ENCODE results near the gene PRL.

Gene PRL

DNA sequence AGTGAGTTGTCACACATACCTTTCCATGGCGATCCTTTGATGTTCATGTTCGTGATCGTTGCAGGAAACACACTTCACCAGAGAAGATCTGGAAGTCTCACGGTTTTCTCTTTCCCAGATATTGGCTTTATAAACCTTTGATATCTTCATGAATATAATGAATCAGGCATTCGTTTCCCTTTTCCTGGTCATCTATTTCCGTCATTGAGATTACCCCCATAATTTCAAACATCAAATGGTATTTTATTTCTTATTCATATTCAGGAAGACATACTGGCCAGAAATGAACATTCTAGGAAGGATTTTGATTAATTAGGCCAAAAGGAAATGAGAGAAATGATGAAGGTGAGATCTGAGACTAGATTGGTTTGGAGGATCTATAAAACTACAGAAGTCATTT is at the start of gene PRL:
Gene PRL (minus strand): TSS at position 101 of the 400 bp plus-strand sequence. CDS start 54 bp downstream, at position 47.
- DNase-seq: no peak

GRCh38 chr6:22343864-22344263 is 47.0 kb upstream of the PRL start:
- no peak for DNase-seq

DNA sequence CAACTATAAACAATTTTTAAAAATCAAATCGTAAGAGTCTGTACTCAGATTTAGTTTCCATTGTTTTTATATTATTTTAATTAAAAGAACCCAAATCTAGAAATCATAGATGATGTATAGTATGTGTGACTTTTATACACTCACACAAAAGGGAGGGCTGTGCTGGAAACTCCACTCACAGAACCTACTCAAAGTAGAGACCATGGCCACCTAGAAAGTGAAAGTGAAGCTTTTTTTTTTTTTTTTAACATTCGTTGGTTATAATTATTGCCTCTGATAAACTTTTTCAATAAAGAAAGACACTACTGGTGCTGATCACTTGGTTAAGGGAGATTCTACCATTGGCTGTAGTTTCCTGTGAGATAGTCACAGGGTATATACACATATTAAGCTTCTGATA is 37.9 kb upstream of the PRL start:
- DNase-seq: no peak

- DNase-seq: no peak
These were observed 37.0 kb upstream of the PRL start for GRCh38 chr6:22333802-22334201.

GRCh38 chr6:22332711-22333110 is 35.9 kb upstream of the PRL start:
- no peak for DNase-seq

- DNase-seq: no peak
These were observed 35.4 kb upstream of the PRL start for GRCh38 chr6:22332216-22332615.

GRCh38 chr6:22330941-22331340 is 34.1 kb upstream of the PRL start:
- DNase-seq: no peak

GRCh38 chr6:22328474-22328873 is 31.6 kb upstream of the PRL start:
- no peak for DNase-seq

GRCh38 chr6:22327881-22328280 is 31.0 kb upstream of the PRL start:
- no peak for DNase-seq

GRCh38 chr6:22326500-22326899 is 29.7 kb upstream of the PRL start:
- DNase-seq: no peak

DNA sequence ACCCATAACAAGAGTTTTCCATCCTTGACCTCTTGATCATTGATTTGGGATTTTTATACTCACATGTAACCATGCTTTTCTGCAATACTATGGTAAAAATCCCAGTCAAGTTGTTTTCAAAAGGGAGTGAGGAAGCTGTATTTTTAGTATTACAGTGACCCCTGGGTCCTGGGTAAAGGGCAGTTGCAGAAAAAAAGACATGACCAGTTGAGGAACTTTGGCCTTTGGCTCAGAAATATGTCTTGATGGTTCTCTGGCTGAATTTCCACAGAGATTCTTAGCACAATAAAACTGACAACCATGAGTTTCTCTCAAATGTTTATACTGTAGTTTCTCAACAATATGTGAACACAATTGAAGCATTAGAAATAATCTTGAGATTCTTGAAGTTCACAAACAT is 28.6 kb upstream of the PRL start:
- no peak for DNase-seq

DNA sequence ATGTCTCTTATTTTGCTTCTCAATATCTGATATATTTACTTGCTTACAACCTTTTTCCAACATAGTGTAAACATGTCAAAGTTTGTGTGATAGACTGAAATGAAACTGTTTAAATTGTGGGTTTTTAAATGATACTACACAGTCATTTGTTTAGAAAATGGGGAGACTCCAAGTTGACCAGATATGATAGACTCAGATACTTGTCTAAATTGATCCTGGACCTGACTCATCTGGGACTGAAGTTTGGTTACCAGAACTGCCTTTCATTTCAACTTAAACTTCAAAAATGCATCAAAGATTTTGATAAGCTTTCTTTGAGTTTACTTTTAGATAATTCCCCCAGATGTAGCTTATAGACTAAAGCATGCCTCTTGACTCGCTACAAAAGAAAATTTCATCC is 27.0 kb upstream of the PRL start:
- no peak for DNase-seq

DNA sequence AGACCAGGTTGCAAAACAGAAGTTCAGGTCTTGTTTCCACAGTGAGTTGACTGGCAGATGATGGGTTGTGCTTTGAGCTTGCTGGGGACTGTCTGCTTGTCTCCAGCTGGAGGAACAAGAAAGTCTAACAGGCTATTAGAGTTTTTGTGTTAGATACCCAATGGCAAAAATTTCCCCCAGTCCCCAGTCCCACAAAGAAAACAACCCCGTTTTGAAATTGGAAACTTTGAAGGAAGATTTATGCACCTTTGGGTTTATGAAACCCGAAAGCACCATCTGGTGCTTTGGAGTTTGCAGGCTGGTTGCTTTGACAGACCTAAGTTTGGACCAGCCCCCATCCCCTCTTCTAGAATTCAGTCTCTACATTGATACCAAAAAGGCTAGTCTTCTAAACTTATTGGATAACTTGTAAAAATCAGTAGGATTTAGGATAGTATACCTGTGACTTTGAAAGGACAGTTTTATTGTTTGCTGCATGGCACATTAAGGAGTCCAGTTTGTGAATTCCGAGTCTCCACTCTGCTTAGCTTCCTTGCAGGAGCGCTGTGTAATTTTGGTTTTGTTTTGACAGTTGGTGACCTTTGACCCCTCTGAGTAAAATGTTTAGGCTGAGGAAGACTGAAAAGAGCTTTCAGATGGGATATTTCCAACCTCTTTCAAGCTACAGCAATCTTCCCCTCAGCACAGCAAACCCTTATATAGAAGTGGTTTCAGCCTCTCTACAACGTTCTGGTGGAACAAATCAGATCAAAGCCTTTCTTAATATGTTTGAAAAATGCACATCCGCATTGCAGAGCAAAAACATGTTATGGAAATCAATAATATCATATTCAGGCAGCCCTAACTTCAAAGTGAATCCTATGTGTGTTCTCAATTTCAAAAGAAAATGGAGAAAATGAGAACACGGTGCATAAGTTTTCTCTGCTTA is 25.5 kb upstream of the PRL start:
- DNase-seq: no peak

GRCh38 chr6:22320750-22321149 is 23.9 kb upstream of the PRL start:
- no peak for DNase-seq

DNA sequence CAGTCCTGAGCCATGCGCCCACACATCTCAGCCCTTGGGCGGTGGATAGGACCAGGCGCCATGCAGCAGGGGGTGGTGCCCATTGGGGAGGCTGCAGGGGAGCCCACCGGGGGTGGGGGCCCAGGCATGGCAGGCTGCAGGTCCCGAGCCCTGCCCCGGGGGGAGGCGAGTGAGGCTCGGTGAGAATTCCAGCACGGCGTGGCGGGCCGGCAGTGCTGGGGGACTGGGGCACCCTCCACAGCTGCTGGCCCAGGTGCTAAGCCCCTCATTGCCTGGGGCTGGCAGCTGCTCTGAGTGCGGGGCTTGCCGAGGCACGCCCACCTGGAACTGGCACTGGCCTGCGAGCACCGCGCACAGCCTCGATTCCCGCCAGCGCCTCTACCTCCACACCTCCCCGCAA is 21.6 kb upstream of the PRL start:
- DNase-seq: no peak

- DNase-seq: no peak
These were observed 17.0 kb upstream of the PRL start for GRCh38 chr6:22313796-22314195.

DNA sequence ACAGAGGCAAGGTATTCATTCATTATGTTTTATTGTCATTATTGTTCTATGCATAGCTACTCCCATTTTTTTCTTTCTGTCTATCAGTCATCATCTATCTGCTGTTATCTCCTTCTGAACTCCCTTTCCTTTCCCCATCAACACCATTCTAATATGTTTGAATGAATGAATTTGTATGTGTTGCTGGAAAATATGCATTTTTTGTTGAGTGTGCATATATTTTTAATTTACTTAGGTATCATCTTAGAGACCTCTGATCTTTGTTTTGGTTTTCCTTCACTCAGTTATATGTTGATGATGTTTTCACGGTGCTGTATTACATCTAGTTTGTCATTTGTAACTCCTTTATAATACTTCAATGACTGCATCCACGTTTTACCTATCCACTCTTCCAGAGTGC is 12.1 kb upstream of the PRL start:
- no peak for DNase-seq

DNA sequence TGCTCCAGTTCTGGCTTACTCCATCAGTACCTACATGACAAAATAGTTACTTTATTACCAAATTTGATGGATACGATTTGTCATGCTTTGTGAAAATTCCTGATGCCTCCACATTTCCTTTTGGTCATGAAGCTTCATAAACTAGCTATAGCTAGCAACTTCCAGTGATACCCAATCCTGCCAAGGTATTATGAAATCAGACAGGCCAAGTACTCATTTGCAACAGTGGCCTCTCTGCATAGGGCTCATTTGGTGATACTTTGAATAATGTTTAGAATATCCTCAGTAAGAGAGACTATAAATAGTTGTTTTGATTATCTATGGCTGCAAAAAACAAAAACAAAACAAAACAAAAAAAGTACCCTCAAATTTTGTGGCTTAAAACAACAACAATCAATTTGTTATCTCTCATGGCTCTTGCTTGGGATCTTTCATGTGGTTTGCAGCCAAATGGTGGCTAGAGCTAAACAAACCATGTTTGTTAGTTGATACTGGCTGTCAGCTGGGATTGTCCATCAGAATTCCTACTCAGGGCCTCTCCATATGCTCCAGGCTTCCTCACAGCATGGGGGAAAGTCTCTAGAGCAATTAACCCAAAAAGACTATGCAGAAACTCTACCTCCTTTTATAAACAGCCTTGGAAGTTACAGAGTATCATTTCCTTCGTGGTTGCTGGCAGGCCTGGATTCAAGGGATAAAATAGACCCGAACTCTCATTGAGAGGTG is 10.1 kb upstream of the PRL start:
- DNase-seq: no peak

- DNase-seq: no peak
These were observed 6.0 kb upstream of the PRL start for GRCh38 chr6:22302838-22303237.

GRCh38 chr6:22300273-22300998 is 3.6 kb upstream of the PRL start:
- DNase-seq: no peak

DNA sequence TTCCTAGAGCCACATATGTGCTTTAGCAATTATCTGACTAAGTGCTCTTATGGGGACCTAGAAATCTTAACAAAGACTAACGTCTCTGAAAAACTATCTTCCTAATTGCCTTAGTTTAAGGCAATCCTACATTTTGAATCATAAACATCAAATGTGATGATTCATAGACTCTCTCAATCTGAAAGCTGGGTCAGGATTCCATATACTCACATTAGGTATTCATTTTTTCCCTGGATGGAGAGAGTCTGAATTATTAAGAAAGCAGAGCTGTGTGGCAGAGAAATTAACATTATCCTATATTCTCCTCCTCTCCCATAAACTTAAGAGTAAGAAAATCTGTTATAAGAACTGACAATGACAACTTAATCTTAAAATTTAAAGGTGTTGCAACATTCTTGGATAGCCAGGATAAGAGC is 1.6 kb upstream of the PRL start:
- no peak for DNase-seq

DNA sequence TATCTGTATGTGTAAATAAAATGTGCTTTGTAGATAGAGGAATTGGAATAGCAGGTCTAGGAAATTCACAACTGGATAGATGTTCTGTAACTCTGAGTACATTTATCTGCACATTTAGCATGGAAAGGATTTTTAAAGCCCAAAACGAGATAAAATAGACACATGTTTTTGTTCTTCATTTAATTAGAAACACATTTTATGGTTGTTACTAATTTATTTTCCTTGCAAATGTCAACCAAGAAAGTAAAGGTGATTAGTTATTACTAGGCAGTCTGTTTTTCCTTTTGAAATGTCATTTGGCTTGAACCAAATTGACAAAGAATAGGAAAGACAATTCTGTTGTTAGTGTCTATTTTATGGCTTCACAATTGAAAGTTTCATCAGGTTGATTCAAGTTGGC is 769 bp downstream of the PRL start:
- no peak for DNase-seq

DNA sequence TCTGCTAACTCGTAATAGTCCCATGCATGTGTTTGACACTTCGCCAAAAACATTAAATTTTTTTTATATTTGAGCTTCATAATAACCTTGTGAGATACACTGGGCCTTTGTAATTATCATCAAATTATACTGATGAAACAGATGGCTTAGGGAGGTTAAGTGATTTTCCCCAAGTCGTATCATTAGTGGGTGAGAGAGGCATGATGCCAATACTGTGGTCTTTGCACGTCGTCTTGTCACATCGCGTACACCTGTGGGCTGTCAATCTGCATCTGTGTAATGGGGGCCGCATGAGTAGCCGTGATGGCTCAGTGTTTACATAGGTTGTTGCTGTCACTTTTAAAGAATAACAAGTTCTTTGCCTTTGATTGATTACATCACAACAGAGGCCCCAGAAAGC is 1.7 kb downstream of the PRL start:
- no peak for DNase-seq

DNA sequence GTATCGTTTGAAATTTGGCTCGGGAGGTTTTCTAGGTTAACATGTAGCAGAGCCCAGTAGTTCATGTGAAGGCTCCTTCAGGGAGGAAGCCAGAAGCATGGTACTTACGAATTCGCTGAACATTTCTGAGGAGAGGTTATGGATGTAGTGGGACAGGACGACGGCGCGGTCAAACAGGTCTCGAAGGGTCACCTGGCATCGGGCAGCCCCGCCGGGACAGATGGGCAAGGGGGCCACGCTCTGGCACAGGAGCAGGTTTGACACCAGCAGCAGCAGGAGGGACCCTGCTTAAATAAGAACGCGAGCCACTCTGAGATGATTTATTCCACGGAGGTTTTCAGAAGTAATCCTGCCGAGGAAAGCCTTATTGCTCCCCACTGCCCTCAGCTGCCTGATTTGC is 2.5 kb downstream of the PRL start:
- no peak for DNase-seq
